H1 (cell line): ENCODE data around the gene NCBP2.

Experiments
- CEBPB ChIP-seq: IDR thresholded peaks from 2 replicates; pipeline ENCODE4 v1.6.1; 2012; ENCODE audit warnings: low read depth, low read length
- CTCF ChIP-seq, 3 experiments: IDR thresholded peaks; 1 replicate in 2 of 3; 2 replicates in 1 of 3; pipeline versions ENCODE4 v1.5.1 to v1.6.1; 2011; ENCODE audit warnings: low read length in 3 of 3, mild to moderate bottlenecking in 3 of 3, inconsistent platforms in 2 of 3, low read depth in 1 of 3, moderate library complexity in 1 of 3; ENCODE audit not compliant: insufficient read depth in 1 of 3; ENCODE audit errors: control extremely low read depth in 1 of 3
- EP300 ChIP-seq, 2 experiments: IDR thresholded peaks; 1 replicate in 1 of 2; 2 replicates in 1 of 2; pipeline ENCODE4 v1.6.1; 2011 to 2012; ENCODE audit warnings: low read depth in 2 of 2, low read length in 2 of 2, mild to moderate bottlenecking in 2 of 2, borderline replicate concordance in 1 of 2, inconsistent platforms in 1 of 2, moderate library complexity in 1 of 2
- EZH2 ChIP-seq: fragments of 200-600 bp; sonication (generic); IDR thresholded peaks from 2 replicates; pipeline ENCODE4 v1.7.1; 2012; ENCODE audit warnings: low read depth, mild to moderate bottlenecking, moderate library complexity, low read length, inconsistent platforms; ENCODE audit not compliant: severe bottlenecking
- KDM1A ChIP-seq: fragments of 200-600, 300-600 bp; sonication (generic); IDR thresholded peaks from 2 replicates; pipeline ENCODE4 v1.7.1; 2016; ENCODE audit warnings: mild to moderate bottlenecking, low read length, borderline replicate concordance
- MAFK ChIP-seq: IDR thresholded peaks from 2 replicates; pipeline ENCODE4 v1.6.1; 2012; ENCODE audit warnings: low read depth, mild to moderate bottlenecking, improper control_type of control experiment, low read length
- POLR2A ChIP-seq, 2 experiments: IDR thresholded peaks; 1 replicate in 1 of 2; 2 replicates in 1 of 2; pipeline ENCODE4 v1.6.1; 2011; ENCODE audit warnings: low read depth in 2 of 2, low read length in 2 of 2, mild to moderate bottlenecking in 2 of 2; ENCODE audit errors: control extremely low read depth in 1 of 2
- POLR2AphosphoS5 ChIP-seq: IDR thresholded peaks from 2 replicates; pipeline ENCODE4 v1.6.1; 2011; ENCODE audit warnings: low read depth, low read length
- RBBP5 ChIP-seq: IDR thresholded peaks from 2 replicates; pipeline ENCODE4 v1.7.1; 2012; ENCODE audit warnings: low read depth, mild to moderate bottlenecking, inconsistent platforms, low read length, moderate library complexity, borderline replicate concordance
- SP1 ChIP-seq: IDR thresholded peaks from 2 replicates; pipeline ENCODE4 v1.6.1; 2011; ENCODE audit warnings: low read depth, low read length
- SP2 ChIP-seq: IDR thresholded peaks from 2 replicates; pipeline ENCODE4 v1.6.1; 2012; ENCODE audit warnings: mild to moderate bottlenecking, low read length, inconsistent platforms
- TAF1 ChIP-seq: IDR thresholded peaks from 2 replicates; pipeline ENCODE4 v1.6.1; 2011; ENCODE audit warnings: mild to moderate bottlenecking, low read depth, low read length
- TBP ChIP-seq: IDR thresholded peaks from 2 replicates; pipeline ENCODE4 v1.6.1; 2011; ENCODE audit warnings: low read depth, low read length, improper control_type of control experiment

GRCh38 chr3:196938124-196938523 is 4.2 kb downstream of the NCBP2 start:
- TF ChIP-seq CTCF (IDR thresholded peaks at IDR 0.05; ENCODE audit: control extremely low read depth in 1 of 3, insufficient read depth in 1 of 3, low read depth in 1 of 3, low read length in 3 of 3) (no peak), SP1 (no peak), KDM1A (no peak), POLR2AphosphoS5 (no peak), EZH2 (no peak), CEBPB (no peak), SP2 (no peak), MAFK (no peak), POLR2A (IDR thresholded peaks at IDR 0.05; ENCODE audit: control extremely low read depth in 1 of 2, low read depth in 2 of 2, low read length in 2 of 2) (no peak), TAF1 (no peak), RBBP5 (no peak), EP300 (IDR thresholded peaks at IDR 0.05; ENCODE audit: borderline replicate concordance in 1 of 2, low read depth in 2 of 2, low read length in 2 of 2) (no peak), TBP (no peak)
